GM12873 (cell line): Measurements from ENCODE around the gene MDFIC.

Experiments
- CTCF ChIP-seq: IDR thresholded peaks from 2 replicates; pipeline ENCODE4 v1.5.1; 2012; ENCODE audit warnings: low read depth, mild to moderate bottlenecking, moderate library complexity, low read length, control low read depth; ENCODE audit not compliant: insufficient read depth; ENCODE audit errors: missing control alignments

Gene MDFIC

GRCh38 chr7:115056019-115056418 is 134.1 kb downstream of the MDFIC start:
- no peak for TF ChIP-seq CTCF

- no peak for TF ChIP-seq CTCF
These were observed 136.8 kb downstream of the MDFIC start for GRCh38 chr7:115058726-115059125.

- no peak for TF ChIP-seq CTCF
These were observed 137.4 kb downstream of the MDFIC start for GRCh38 chr7:115059321-115059720.

GRCh38 chr7:115060095-115060870 is 138.4 kb downstream of the MDFIC start:
- no peak for TF ChIP-seq CTCF

GRCh38 chr7:115066050-115066449 is 144.2 kb downstream of the MDFIC start:
- TF ChIP-seq CTCF = no peak

GRCh38 chr7:115066634-115067033 is 144.7 kb downstream of the MDFIC start:
- no peak for TF ChIP-seq CTCF

GRCh38 chr7:115068220-115068619 is 146.3 kb downstream of the MDFIC start:
- no peak for TF ChIP-seq CTCF
